Retinal pigment epithelial cell (primary cell): Measurements from ENCODE around the gene SEZ6L.
A peak's percentile ranks its signal among the peaks of the same experiment; 100 is the strongest.

Experiments
- DNase-seq: peaks from one replicate; pipeline ENCODE4 v3.0.0-alpha.2; 2010; ENCODE audit warnings: low read depth
- H3K4me3 ChIP-seq: 2 replicates; pipeline ENCODE4 v1.5.1; 2011; ENCODE audit warnings: mild to moderate bottlenecking, low read length, control low read depth, moderate library complexity
- TF ChIP-seq, protein P1 (sequence below): conservative IDR thresholded peaks from 2 replicates; pipeline ENCODE4 v1.5.1; 2011; ENCODE audit warnings: low read depth, low read length, control low read depth, inconsistent platforms

SEZ6L gene

DNA sequence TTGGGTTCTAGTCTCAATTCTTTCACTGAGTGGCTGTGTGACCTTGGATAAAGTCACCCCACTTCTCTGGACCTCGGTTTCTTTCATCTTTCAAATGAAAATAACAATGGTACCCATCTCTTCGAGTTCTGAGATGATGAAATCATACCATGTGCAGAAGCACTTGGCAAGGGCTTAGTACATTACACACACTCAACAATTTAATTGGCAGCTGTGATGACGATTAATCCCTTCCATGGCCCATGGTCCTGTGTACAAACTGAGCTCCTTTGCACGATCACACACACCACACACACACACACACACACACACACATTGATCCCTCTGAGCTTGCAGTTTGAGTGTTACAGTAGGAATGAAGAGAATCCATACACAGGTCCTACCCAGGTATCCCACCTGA lies 156.4 kb downstream of the SEZ6L start:
- TF ChIP-seq, protein P1, sequence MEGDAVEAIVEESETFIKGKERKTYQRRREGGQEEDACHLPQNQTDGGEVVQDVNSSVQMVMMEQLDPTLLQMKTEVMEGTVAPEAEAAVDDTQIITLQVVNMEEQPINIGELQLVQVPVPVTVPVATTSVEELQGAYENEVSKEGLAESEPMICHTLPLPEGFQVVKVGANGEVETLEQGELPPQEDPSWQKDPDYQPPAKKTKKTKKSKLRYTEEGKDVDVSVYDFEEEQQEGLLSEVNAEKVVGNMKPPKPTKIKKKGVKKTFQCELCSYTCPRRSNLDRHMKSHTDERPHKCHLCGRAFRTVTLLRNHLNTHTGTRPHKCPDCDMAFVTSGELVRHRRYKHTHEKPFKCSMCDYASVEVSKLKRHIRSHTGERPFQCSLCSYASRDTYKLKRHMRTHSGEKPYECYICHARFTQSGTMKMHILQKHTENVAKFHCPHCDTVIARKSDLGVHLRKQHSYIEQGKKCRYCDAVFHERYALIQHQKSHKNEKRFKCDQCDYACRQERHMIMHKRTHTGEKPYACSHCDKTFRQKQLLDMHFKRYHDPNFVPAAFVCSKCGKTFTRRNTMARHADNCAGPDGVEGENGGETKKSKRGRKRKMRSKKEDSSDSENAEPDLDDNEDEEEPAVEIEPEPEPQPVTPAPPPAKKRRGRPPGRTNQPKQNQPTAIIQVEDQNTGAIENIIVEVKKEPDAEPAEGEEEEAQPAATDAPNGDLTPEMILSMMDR = no peak
- no peak overlapping the region for H3K4me3 ChIP-seq
- DNase-seq = peak; percentile 11

- TF ChIP-seq, protein P1 = no peak
- H3K4me3 ChIP-seq = no peak overlapping the region
- no peak for DNase-seq
These were observed 157.5 kb downstream of the SEZ6L start for GRCh38 chr22:26326803-26327202.

DNA sequence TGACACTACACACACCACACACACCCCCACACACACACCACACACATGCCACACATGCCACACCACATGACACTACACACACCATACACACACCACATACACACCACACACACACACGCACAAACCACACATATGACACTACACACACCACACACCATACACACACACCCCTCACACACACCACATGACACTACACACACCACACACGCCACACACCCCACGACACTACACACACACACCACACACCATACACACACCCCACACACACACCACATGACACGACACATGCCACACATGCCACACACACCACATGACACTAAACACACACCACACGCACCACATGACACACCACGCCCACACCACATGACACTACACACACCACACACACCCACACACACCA lies 158.0 kb downstream of the SEZ6L start:
- H3K4me3 ChIP-seq = no peak overlapping the region
- no peak for DNase-seq
- TF ChIP-seq, protein P1 = no peak

- DNase-seq = no peak
- TF ChIP-seq, protein P1 = no peak
- H3K4me3 ChIP-seq = no peak overlapping the region
These were observed 159.0 kb downstream of the SEZ6L start for GRCh38 chr22:26328221-26328620.

DNA sequence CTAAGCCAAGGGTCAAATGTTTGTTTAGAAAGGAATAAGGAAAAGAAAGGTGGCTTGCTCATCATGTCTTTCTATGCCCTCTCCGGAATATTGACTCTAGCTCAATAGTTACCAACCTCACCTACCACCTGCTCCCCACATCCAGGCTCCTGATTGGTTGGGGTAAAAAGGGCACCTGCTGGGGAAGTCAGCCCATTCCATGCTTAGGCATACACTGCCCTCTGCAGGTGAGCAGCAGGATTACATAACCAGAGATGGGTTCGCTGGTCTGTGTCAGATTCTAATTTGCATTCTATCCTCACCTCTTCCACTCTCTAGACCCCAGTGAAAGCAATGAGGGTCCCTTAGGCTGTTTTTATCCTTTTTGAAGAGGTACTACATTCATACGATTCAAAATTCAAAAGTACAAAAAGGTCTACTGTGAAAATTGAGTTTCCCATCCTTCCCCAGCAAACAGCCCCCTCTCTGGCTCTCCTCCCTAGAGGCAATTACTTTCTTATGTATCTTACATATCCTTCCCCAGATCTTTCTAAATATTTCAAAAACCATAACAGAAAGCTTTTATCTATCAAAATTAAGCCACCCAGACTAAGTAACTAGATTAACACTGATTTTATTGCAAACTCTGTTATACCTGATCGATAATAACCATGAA lies 161.8 kb downstream of the SEZ6L start:
- H3K4me3 ChIP-seq = no peak overlapping the region
- no peak for DNase-seq
- TF ChIP-seq, protein P1 = peak; percentile 95

GRCh38 chr22:26333088-26333800 lies 164.0 kb downstream of the SEZ6L start:
- H3K4me3 ChIP-seq = no peak overlapping the region
- no peak for DNase-seq
- TF ChIP-seq, protein P1 = no peak

- TF ChIP-seq, protein P1 = no peak
- H3K4me3 ChIP-seq = no peak overlapping the region
- no peak for DNase-seq
These were observed 165.0 kb downstream of the SEZ6L start for GRCh38 chr22:26334232-26334631.
